ENCODE data around the gene NLRP6.
"Not testable (repeated sequence)": the region's sequence is repeated elsewhere in the genome, so short reads cannot be mapped to it uniquely, and the experiment has no call there.

NLRP6 gene

DNA sequence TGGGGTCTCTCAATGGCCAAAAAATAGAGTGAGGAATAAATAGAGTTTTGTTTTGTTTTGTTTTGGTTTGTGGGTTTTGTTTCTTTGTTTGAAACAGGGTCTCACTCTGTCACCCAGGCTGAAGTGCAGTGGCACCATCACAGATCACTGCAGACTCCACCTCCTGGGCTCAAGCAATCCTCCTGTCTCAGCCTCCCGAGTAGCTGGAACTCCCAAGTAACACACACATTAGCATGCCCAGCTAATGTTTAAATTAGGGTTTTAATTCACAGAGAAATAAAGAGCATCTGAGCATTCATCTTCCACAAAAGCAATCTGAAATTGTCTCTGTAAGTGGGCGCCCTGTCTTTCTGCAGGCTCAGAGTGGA lies 51.7 kb downstream of the NLRP6 start:
- no peak for DNase-seq (ENCODE audit: extremely low read depth, low read depth)
- no peak overlapping the region for H3K4me3 ChIP-seq (replicated peaks; ENCODE audit: low read depth, low read length)
- TF ChIP-seq, protein P1, sequence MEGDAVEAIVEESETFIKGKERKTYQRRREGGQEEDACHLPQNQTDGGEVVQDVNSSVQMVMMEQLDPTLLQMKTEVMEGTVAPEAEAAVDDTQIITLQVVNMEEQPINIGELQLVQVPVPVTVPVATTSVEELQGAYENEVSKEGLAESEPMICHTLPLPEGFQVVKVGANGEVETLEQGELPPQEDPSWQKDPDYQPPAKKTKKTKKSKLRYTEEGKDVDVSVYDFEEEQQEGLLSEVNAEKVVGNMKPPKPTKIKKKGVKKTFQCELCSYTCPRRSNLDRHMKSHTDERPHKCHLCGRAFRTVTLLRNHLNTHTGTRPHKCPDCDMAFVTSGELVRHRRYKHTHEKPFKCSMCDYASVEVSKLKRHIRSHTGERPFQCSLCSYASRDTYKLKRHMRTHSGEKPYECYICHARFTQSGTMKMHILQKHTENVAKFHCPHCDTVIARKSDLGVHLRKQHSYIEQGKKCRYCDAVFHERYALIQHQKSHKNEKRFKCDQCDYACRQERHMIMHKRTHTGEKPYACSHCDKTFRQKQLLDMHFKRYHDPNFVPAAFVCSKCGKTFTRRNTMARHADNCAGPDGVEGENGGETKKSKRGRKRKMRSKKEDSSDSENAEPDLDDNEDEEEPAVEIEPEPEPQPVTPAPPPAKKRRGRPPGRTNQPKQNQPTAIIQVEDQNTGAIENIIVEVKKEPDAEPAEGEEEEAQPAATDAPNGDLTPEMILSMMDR (IDR thresholded peaks at IDR 0.05; ENCODE audit: low read depth, low read length, missing control alignments), result no peak

DNA sequence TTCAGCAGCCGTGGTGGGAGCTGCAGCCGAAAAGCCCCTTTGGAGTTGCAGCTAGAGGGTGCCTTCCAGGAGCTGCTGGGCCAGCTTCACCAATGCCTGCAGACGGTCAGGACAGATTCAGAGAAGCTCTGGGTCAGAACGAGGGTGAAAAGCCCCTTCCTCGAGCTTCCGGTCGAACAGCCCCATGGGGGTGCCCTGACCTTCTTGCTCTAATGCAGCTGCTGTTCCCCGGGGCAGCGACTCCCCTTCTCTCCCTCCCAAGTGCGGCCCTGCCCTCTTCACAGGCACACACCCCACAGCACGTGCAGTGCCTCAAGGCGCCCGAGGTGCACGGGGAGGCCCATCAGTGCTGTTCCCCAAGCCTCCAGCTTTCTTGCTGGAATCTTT lies 52.1 kb downstream of the NLRP6 start:
- no peak overlapping the region for H3K4me3 ChIP-seq (replicated peaks; ENCODE audit: low read depth, low read length)
- DNase-seq (ENCODE audit: extremely low read depth, low read depth), result no peak

DNA sequence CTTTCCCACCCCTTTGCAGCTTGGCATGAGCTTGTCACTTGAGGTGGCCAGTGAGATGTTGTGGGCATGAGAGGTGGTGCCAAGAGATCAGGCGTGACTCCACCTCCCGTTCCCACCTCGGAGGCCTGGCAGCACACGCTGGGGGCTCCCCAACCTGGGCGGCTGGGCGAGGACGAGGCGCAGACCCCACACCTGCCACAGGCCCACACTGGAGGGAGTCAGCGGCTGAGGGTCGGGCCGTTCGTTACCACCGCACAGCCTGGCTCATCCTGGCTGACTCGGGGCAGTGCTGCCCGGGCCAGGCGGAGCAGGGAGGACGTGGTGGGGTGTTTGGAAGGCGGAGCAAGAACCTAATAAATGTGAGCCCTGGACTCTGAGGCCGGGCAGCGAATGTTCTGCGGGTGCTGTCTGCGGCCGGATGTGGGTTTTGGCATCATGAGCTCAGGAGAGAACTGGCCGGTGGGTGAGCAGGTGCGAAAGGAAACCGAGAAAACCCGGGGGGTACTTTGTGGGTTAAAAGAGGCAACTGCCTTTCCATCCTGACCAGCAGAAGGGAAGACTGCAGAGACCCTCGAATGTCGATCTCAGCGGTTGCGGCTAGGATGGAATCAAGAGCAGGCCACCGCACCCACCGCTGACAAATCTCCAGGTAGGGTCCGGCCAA lies 52.6 kb downstream of the NLRP6 start:
- TF ChIP-seq, protein P1 (IDR thresholded peaks at IDR 0.05; ENCODE audit: low read depth, low read length, missing control alignments), result no peak
- DNase-seq (ENCODE audit: extremely low read depth, low read depth), result no peak
- no peak overlapping the region for H3K4me3 ChIP-seq (replicated peaks; ENCODE audit: low read depth, low read length)

More for the DNA sequence above, 52.1 kb downstream of the NLRP6 start:
- TF ChIP-seq, protein P1 (IDR thresholded peaks at IDR 0.05; ENCODE audit: low read depth, low read length, missing control alignments), result no peak

DNA sequence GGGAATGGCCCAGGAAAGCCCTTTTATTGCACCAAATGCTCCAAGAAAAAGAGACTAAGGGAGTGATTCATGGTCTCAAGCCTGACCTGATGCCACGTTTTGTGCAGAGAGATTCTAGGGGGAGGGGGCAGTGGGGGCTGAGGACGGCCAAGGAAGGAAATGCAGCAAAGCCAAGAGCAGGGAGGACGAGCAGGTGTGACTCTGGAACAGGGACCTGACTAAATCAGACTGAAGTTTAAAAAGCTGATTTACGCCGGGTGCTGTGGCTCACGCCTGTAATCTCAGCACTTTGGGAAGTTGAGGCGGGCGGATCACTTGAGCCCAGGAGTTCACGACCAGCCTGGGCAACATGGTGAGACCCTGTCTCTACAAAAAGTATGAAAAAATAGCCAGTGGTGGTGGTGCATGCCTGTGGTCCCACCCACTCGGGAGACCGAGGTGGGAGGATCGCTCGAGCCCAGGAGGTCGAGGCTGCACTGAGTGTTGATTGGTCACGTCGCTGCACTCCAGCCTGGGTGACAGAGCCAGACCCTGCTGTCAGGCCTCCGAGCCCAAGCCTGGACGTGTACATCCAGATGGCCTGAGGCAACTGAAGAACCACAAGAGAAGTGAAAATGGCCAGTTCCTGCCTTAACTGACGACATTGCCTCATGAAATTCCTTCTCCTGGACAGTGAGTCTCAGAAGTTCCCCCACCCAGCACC lies 53.3 kb downstream of the NLRP6 start:
- DNase-seq (ENCODE audit: extremely low read depth, low read depth), result no peak
- no peak overlapping the region for H3K4me3 ChIP-seq (replicated peaks; ENCODE audit: low read depth, low read length)
- TF ChIP-seq, protein P1 (IDR thresholded peaks at IDR 0.05; ENCODE audit: low read depth, low read length, missing control alignments), result no peak

DNA sequence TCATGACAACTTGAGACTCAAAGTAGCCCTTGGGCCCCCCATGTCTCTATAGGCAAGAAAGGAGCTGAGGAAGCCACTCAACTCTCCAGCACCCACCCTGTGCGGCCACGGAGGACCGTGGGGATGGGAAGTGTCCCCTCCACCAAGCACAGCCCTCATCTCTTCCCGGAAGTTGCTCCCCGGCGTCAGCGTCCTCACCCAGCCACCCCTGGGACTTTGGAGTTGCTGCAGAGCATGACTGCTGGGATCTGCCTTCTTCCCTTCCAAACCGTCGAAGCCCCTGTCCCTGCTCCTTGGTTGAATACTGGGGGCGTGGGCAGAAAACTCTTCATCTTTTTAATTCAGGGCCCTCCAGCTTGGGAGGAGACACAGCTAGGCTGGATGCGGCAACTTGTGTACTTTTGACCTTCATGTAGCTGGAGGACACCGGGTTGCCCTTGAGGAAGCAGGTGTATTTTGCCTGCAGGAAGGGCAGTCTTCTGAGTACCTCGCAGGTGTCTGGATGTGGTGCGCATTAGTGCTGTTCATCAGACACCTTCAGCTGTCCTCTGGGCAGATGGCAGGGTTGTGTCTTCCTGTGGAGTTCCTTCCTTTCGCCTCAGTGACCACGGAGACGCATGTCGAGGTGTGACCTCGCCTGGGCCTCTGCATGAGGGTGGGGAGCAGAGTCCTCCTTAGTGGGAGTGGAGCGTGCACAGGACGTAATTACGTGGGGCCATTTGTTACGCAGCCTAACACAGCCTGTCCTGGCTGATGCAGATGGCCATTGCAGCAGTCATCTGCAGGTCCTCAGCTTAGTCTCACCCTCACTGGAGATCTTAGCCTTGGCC lies 54.7 kb downstream of the NLRP6 start:
- TF ChIP-seq, protein P1 (IDR thresholded peaks at IDR 0.05; ENCODE audit: low read depth, low read length, missing control alignments), result no peak
- no peak for DNase-seq (ENCODE audit: extremely low read depth, low read depth)
- H3K4me3 ChIP-seq (replicated peaks; ENCODE audit: low read depth, low read length), result no peak overlapping the region

DNA sequence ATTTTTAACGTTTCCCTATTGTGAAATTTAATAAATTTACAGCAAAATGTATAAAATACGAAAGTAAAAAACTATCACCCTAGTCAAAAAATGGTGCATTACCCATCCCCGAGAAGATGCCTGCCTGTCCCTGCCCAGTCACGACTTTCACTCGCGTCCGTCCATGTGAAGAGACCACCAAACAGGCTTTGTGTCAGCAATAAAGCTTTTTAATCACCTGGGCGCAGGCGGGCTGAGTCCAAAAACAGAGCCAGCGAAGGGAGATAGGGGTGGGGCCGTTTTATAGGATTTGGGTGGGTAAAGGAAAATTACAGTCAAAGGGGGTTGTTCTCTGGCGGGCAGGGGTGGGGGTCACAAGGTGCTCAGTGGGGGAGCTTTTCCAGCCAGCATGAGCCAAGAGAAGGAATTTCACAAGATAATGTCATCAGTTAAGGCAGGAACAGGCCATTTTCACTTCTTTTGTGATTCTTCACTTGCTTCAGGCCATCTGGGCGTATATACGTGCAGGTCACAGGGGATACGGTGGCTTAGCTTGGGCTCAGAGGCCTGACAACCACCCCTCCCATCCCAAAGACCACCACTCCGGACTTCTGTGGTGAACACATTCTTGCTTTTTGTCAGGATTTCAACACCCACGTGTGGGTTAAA lies 55.5 kb downstream of the NLRP6 start:
- not testable (repeated sequence) for DNase-seq (ENCODE audit: extremely low read depth, low read depth); H3K4me3 ChIP-seq (replicated peaks; ENCODE audit: low read depth, low read length)

All from HFF-Myc (cell line).